ENCODE data around the gene RPL36. TPM values are rescaled to one million over a fixed set of nuclear protein-coding genes. Genes with fewer than 3 reads are reported as not detected.
A peak's percentile ranks its signal among the peaks of the same experiment; 100 is the strongest.

RPL36 gene
- total and polyA plus RNA-seq, 9 of the 15 experiments (the other 6 are each of a cell fraction or from before 2014, with no cell fraction given), result 350 to 3,412 (median 1,507) TPM

- peak; percentile 19; the same call in 1 of the 2 replicates for TF ChIP-seq ZBTB7A (IDR thresholded peaks at IDR 0.05; ENCODE audit: borderline replicate concordance, control insufficient read depth, low read depth, low read length)
- no peak for TF ChIP-seq KAT8 (IDR thresholded peaks at IDR 0.05; ENCODE audit: low read depth)
- no peak for TF ChIP-seq CHD4 (IDR thresholded peaks at IDR 0.05; ENCODE audit: insufficient read depth, insufficient replicate concordance, low read depth, low read length, poor library complexity, severe bottlenecking)
- peak; percentile 87 for TF ChIP-seq FIP1L1 (IDR thresholded peaks at IDR 0.05; ENCODE audit: low read depth, low read length, poor library complexity, severe bottlenecking)
- TF ChIP-seq ATF2 (CRISPR knock-in tag; IDR thresholded peaks at IDR 0.05), result no peak
- TF ChIP-seq PHF21A (IDR thresholded peaks at IDR 0.05; ENCODE audit: borderline replicate concordance, low read depth), result no peak
- TF ChIP-seq TAF15 (IDR thresholded peaks at IDR 0.05; ENCODE audit: low read depth, low read length), result no peak
- TF ChIP-seq HMG20B (CRISPR knock-in tag; IDR thresholded peaks at IDR 0.05), result no peak
- TF ChIP-seq BCL6 (CRISPR knock-in tag; IDR thresholded peaks at IDR 0.05), result no peak
- no peak for TF ChIP-seq TCF15 (CRISPR knock-in tag; IDR thresholded peaks at IDR 0.05)
- TF ChIP-seq NR1H2 (CRISPR knock-in tag; IDR thresholded peaks at IDR 0.05), result no peak
- TF ChIP-seq COPS2 (conservative IDR thresholded peaks at IDR 0.05), result no peak
- TF ChIP-seq PHF8 (IDR thresholded peaks at IDR 0.05; ENCODE audit: borderline replicate concordance, low read length), result peak; percentile 81; the same call in 1 of the 2 replicates
- no peak for TF ChIP-seq SFPQ (IDR thresholded peaks at IDR 0.05; ENCODE audit: low read depth, low read length)
- no peak for TF ChIP-seq SMAD2 (IDR thresholded peaks at IDR 0.05; ENCODE audit: low read depth, low read length)
- no peak for TF ChIP-seq FUS (optimal IDR thresholded peaks at IDR 0.05; ENCODE audit: low read depth, low read length)
- 0 out of 2 replicates have a peak, but pooled peaks have one; percentile 7 for TF ChIP-seq MEF2A (IDR thresholded peaks at IDR 0.05; ENCODE audit: control insufficient read depth, low read depth, low read length)
- TF ChIP-seq ZNF384 (IDR thresholded peaks at IDR 0.05; ENCODE audit: low read depth, low read length), result peak; percentile 50
- peak; percentile 77 to 96; a peak in 3 of 4 replicates for TF ChIP-seq SIN3A (IDR thresholded peaks at IDR 0.05; ENCODE audit: borderline replicate concordance in 2 of 2, control insufficient read depth in 1 of 2, low read depth in 2 of 2, low read length in 2 of 2)
- TF ChIP-seq MNT (conservative IDR thresholded peaks at IDR 0.05), result peak; percentile 100
Observed at GRCh38 chr19:5719961-5720790, 30.1 kb downstream of the RPL36 start, which contains the start of the genes CATSPERD and LONP1 (continued).

Data from K562 (cell line).